ENCODE measurements around the gene MTF2. TPM values are rescaled to one million over a fixed set of nuclear protein-coding genes. Genes with fewer than 3 reads are reported as not detected.

MTF2 gene
- total RNA-seq, 1 experiment from 2014 or later = 47.1 TPM

GRCh38 chr1:93093332-93094006, 14.4 kb downstream of the MTF2 start:
- intact Hi-C loops (cut with micrococcal nuclease; ENCODE audit: unreplicated experiment) = no loop called here
- Mint-ChIP-seq H3K4me1 (ENCODE audit: low read depth, unreplicated experiment) (peaks cover 25% of the 10 kb centered on the region), H3K27ac (ENCODE audit: unreplicated experiment) (peak overlapping the region; percentile 53), H3K9me3 (ENCODE audit: low read depth, unreplicated experiment) (no peaks in the 10 kb centered on the region), H3K36me3 (ENCODE audit: insufficient read depth, unreplicated experiment) (peaks cover 4% of the 10 kb centered on the region), H3K27me3 (ENCODE audit: unreplicated experiment) (no peaks in the 10 kb centered on the region), H3K4me3 (ENCODE audit: low read depth, unreplicated experiment) (no peak overlapping the region)
- no peak for DNase-seq
- CTCF ChIA-PET = no interaction called here
- BruUV-seq (replicated peaks) = no TSS peak
- TF ChIP-seq CTCF (IDR thresholded peaks at IDR 0.05; ENCODE audit: unreplicated experiment) = no peak

- CTCF ChIA-PET = no interaction called here
- Mint-ChIP-seq H3K27ac (ENCODE audit: unreplicated experiment) (peak overlapping the region; percentile 0), H3K27me3 (ENCODE audit: unreplicated experiment) (no peaks in the 10 kb centered on the region), H3K9me3 (ENCODE audit: low read depth, unreplicated experiment) (no peaks in the 10 kb centered on the region), H3K4me1 (ENCODE audit: low read depth, unreplicated experiment) (peaks cover 25% of the 10 kb centered on the region), H3K4me3 (ENCODE audit: low read depth, unreplicated experiment) (no peak overlapping the region), H3K36me3 (ENCODE audit: insufficient read depth, unreplicated experiment) (peaks cover 4% of the 10 kb centered on the region)
- BruUV-seq (replicated peaks) = no TSS peak
- no peak for TF ChIP-seq CTCF (IDR thresholded peaks at IDR 0.05; ENCODE audit: unreplicated experiment)
- intact Hi-C loops (cut with micrococcal nuclease; ENCODE audit: unreplicated experiment) = no loop called here
- no peak for DNase-seq
These were observed 16.9 kb downstream of the MTF2 start for GRCh38 chr1:93095804-93096585.

GRCh38 chr1:93102142-93102541, 23.1 kb downstream of the MTF2 start:
- peaks cover 8% of the 10 kb centered on the region for H3K4me1 Mint-ChIP-seq (ENCODE audit: low read depth, unreplicated experiment)
- CTCF ChIA-PET = interaction anchor here (0.6 kb wide), 1 partner anchor 174 kb away, joined by 3 read pairs; no protein-coding TSS in a partner anchor
- BruUV-seq (replicated peaks) = no TSS peak
- H3K9me3 Mint-ChIP-seq (ENCODE audit: low read depth, unreplicated experiment) = peaks cover 3% of the 10 kb centered on the region
- peaks cover 28% of the 10 kb centered on the region for H3K36me3 Mint-ChIP-seq (ENCODE audit: insufficient read depth, unreplicated experiment)
- DNase-seq = no peak
- no peak for TF ChIP-seq CTCF (IDR thresholded peaks at IDR 0.05; ENCODE audit: unreplicated experiment)
- intact Hi-C loops (cut with micrococcal nuclease; ENCODE audit: unreplicated experiment) = no loop called here
- no peaks in the 10 kb centered on the region for H3K27me3 Mint-ChIP-seq (ENCODE audit: unreplicated experiment)
- no peak overlapping the region for H3K4me3 Mint-ChIP-seq (ENCODE audit: low read depth, unreplicated experiment)
- no peak overlapping the region for H3K27ac Mint-ChIP-seq (ENCODE audit: unreplicated experiment)

- peaks cover 39% of the 10 kb centered on the region for H3K36me3 Mint-ChIP-seq (ENCODE audit: insufficient read depth, unreplicated experiment)
- no peak for DNase-seq
- intact Hi-C loops (cut with micrococcal nuclease; ENCODE audit: unreplicated experiment) = no loop called here
- BruUV-seq (replicated peaks) = no TSS peak
- peaks cover 3% of the 10 kb centered on the region for H3K9me3 Mint-ChIP-seq (ENCODE audit: low read depth, unreplicated experiment)
- CTCF ChIA-PET = no interaction called here
- no peak overlapping the region for H3K4me3 Mint-ChIP-seq (ENCODE audit: low read depth, unreplicated experiment)
- H3K27ac Mint-ChIP-seq (ENCODE audit: unreplicated experiment) = no peak overlapping the region
- H3K27me3 Mint-ChIP-seq (ENCODE audit: unreplicated experiment) = no peaks in the 10 kb centered on the region
- peaks cover 8% of the 10 kb centered on the region for H3K4me1 Mint-ChIP-seq (ENCODE audit: low read depth, unreplicated experiment)
- TF ChIP-seq CTCF (IDR thresholded peaks at IDR 0.05; ENCODE audit: unreplicated experiment) = no peak
These were observed 27.1 kb downstream of the MTF2 start for GRCh38 chr1:93106226-93106625.

All from Calu3 (cell line).